IMR-90 (cell line): Measurements from ENCODE around the gene ACTN1. TPM values are rescaled to one million over a fixed set of nuclear protein-coding genes. Genes with fewer than 3 reads are reported as not detected.
"Not testable (repeated sequence)": the region's sequence is repeated elsewhere in the genome, so short reads cannot be mapped to it uniquely, and the experiment has no call there.

Experiments used
- ATAC-seq: fragments of 200-7000 bp; cut with Tn5 transposase; 2 replicates; pipeline ENCODE4 v1.9.1; 2020; ENCODE audit warnings: low read depth, mild to moderate bottlenecking, moderate library complexity
- BruUV-seq: library from RNA; stranded (reverse); fragments of 400-500 nt; replicated peaks from 2 replicates; lab custom pipeline; 2021; lab: Mats Ljungman, UMichigan
- CTCF ChIA-PET: fragments of 300-600 bp; formaldehyde crosslinking; extraction: SDS; loops from one replicate; lab custom pipeline; 2021; ENCODE audit warnings: antibody characterized with exemption; lab: Yijun Ruan, JAX
- POLR2A ChIA-PET: fragments of 300-600 bp; sonication (Branson Sonifier 250); formaldehyde crosslinking; loops from one replicate; lab custom pipeline; 2022; ENCODE audit warnings: antibody characterized with exemption; ENCODE audit not compliant: unreplicated experiment; lab: Charles Lee
- DNase-seq: peaks from one replicate; pipeline ENCODE4 v3.0.0; 2013
- H2AFZ ChIP-seq: replicated peaks from 2 replicates; pipeline ENCODE3; 2013; ENCODE audit warnings: low read length, mild to moderate bottlenecking; ENCODE audit not compliant: poor library complexity
- H2AK5ac ChIP-seq: 2 replicates; pipeline ENCODE4 v1.6.1; 2013; ENCODE audit warnings: low read depth, low read length, inconsistent platforms
- H2AK9ac ChIP-seq: replicated peaks from 2 replicates; pipeline ENCODE3; 2013; ENCODE audit warnings: mild to moderate bottlenecking, low read depth, low read length, moderate library complexity; ENCODE audit not compliant: poor library complexity
- H2BK120ac ChIP-seq: 2 replicates; pipeline ENCODE4 v1.6.1; 2013; ENCODE audit warnings: low read depth, low read length, inconsistent platforms
- H2BK15ac ChIP-seq: 3 replicates; pipeline ENCODE4 v1.6.1; 2013; ENCODE audit warnings: low read depth, low read length, inconsistent platforms
- H2BK20ac ChIP-seq: 2 replicates; pipeline ENCODE4 v1.6.1; 2013; ENCODE audit warnings: low read depth, mild to moderate bottlenecking, inconsistent platforms, low read length, moderate library complexity
- H2BK5ac ChIP-seq: 2 replicates; pipeline ENCODE4 v1.6.1; 2013; ENCODE audit warnings: mild to moderate bottlenecking, low read depth, low read length, inconsistent platforms; ENCODE audit not compliant: poor library complexity, severe bottlenecking
- H3K14ac ChIP-seq: replicated peaks from 2 replicates; pipeline ENCODE4 v1.6.1; 2013; ENCODE audit warnings: low read depth, low read length, inconsistent platforms
- H3K18ac ChIP-seq: 2 replicates; pipeline ENCODE4 v1.6.1; 2013; ENCODE audit warnings: low read depth, low read length, control low read depth
- H3K23ac ChIP-seq: 2 replicates; pipeline ENCODE4 v1.6.1; 2013; ENCODE audit warnings: low read depth, low read length, inconsistent platforms
- H3K27ac ChIP-seq: 2 replicates; pipeline ENCODE4 v1.5.1; 2013; ENCODE audit warnings: mild to moderate bottlenecking, control low read depth, low read length; ENCODE audit not compliant: insufficient read depth
- H3K27me3 ChIP-seq: 2 replicates; pipeline ENCODE4 v1.6.1; 2013; ENCODE audit warnings: low read length; ENCODE audit not compliant: control insufficient read depth, insufficient read depth
- H3K36me3 ChIP-seq: 2 replicates; pipeline ENCODE4 v1.6.1; 2013; ENCODE audit warnings: low read length, mixed read lengths; ENCODE audit not compliant: control insufficient read depth, insufficient read depth
- H3K4ac ChIP-seq: 2 replicates; pipeline ENCODE4 v1.6.1; 2013; ENCODE audit warnings: low read depth, low read length, inconsistent platforms
- H3K4me1 ChIP-seq: 2 replicates; pipeline ENCODE4 v1.6.1; 2013; ENCODE audit warnings: low read length, mixed read lengths; ENCODE audit not compliant: control insufficient read depth, insufficient read depth
- H3K4me2 ChIP-seq: 2 replicates; pipeline ENCODE4 v1.6.1; 2013; ENCODE audit warnings: low read depth, mild to moderate bottlenecking, control low read depth, low read length, moderate library complexity
- H3K4me3 ChIP-seq: 2 replicates; pipeline ENCODE4 v1.5.1; 2013; ENCODE audit warnings: low read depth, mild to moderate bottlenecking, control low read depth, low read length, moderate library complexity; ENCODE audit not compliant: insufficient read depth
- H3K56ac ChIP-seq: 2 replicates; pipeline ENCODE4 v1.6.1; 2013; ENCODE audit warnings: low read length, inconsistent platforms; ENCODE audit not compliant: insufficient read depth; ENCODE audit errors: extremely low read depth
- H3K79me1 ChIP-seq, 2 experiments: 2 replicates each; pipeline ENCODE4 v1.6.1; 2013; ENCODE audit warnings: low read length in 2 of 2, inconsistent platforms in 1 of 2, low read depth in 1 of 2
- H3K9ac ChIP-seq: 2 replicates; pipeline ENCODE4 v1.6.1; 2013; ENCODE audit warnings: low read depth, low read length, control low read depth
- H3K9me1 ChIP-seq: 2 replicates; pipeline ENCODE4 v1.6.1; 2013; ENCODE audit warnings: low read length, inconsistent platforms; ENCODE audit not compliant: insufficient read depth
- H3K9me3 ChIP-seq: 2 replicates; pipeline ENCODE4 v1.6.1; 2013; ENCODE audit warnings: low read length; ENCODE audit not compliant: control insufficient read depth, insufficient read depth
- H4K20me1 ChIP-seq: 2 replicates; pipeline ENCODE4 v1.6.1; 2013; ENCODE audit warnings: low read length, inconsistent platforms; ENCODE audit not compliant: insufficient read depth
- H4K5ac ChIP-seq: 2 replicates; pipeline ENCODE4 v1.6.1; 2013; ENCODE audit warnings: mild to moderate bottlenecking, low read depth, low read length, control low read depth
- H4K8ac ChIP-seq, 2 experiments: 2 replicates each; pipeline ENCODE4 v1.6.1; 2013; ENCODE audit warnings: low read depth in 2 of 2, low read length in 2 of 2, control low read depth in 1 of 2, inconsistent platforms in 1 of 2
- H4K91ac ChIP-seq: 2 replicates; pipeline ENCODE4 v1.6.1; 2013; ENCODE audit warnings: low read depth, low read length, inconsistent platforms; ENCODE audit not compliant: insufficient read depth
- BHLHE40 ChIP-seq: fragments of 150-350 bp; IDR thresholded peaks from 2 replicates; pipeline ENCODE4 v1.6.1; 2016; ENCODE audit warnings: mild to moderate bottlenecking, low read depth, low read length
- CHD1 ChIP-seq: IDR thresholded peaks from 2 replicates; pipeline ENCODE4 v1.6.1; 2012; ENCODE audit warnings: low read depth, low read length, improper control_type of control experiment
- ELK1 ChIP-seq: fragments of 150-350 bp; IDR thresholded peaks from 2 replicates; pipeline ENCODE4 v1.6.1; 2016; ENCODE audit warnings: low read depth, mild to moderate bottlenecking, low read length, moderate library complexity, borderline replicate concordance
- FOS ChIP-seq: fragments of 150-350 bp; IDR thresholded peaks from 2 replicates; pipeline ENCODE4 v1.6.1; 2016; ENCODE audit warnings: low read depth, low read length
- NFE2L2 ChIP-seq: fragments of 150-350 bp; IDR thresholded peaks from 2 replicates; pipeline ENCODE4 v1.6.1; 2016; ENCODE audit warnings: low read depth, mild to moderate bottlenecking, low read length
- POLR2A ChIP-seq: IDR thresholded peaks from 2 replicates; pipeline ENCODE4 v1.6.1; 2012; ENCODE audit warnings: mild to moderate bottlenecking, low read depth, low read length
- RFX5 ChIP-seq: IDR thresholded peaks from 2 replicates; pipeline ENCODE4 v1.8.0; 2012; ENCODE audit warnings: low read depth, mild to moderate bottlenecking, low read length, moderate library complexity
- WGBS, 2 experiments: methylation state at CpG; one replicate each; pipeline versions ENCODE4 v1.1.5 to v1.1.7; 2013; ENCODE audit warnings: missing lambda C conversion rate in 2 of 2; ENCODE audit not compliant: insufficient read length in 1 of 2; ENCODE audit errors: extremely low coverage in 2 of 2; 5-methylcytosine and 5-hydroxymethylcytosine counted together
- dilution Hi-C: fragments of 300-500 bp; cut with HindIII; formaldehyde crosslinking; loops from one replicate; pipeline ENCODE4 v1.14.3; 2018; ENCODE audit warnings: low sequenced_read_pairs; ENCODE audit not compliant: unreplicated experiment
- in situ Hi-C: fragments of 300-500 bp; cut with MboI; formaldehyde crosslinking; loops from 3 replicates; pipeline ENCODE4 v1.14.3; 2019; ENCODE audit warnings: low sequenced_read_pairs, inconsistent platforms, mixed read lengths
- intact Hi-C: fragments of 100-400 bp; cut with micrococcal nuclease; formaldehyde crosslinking; loops from 2 replicates; pipeline ENCODE4 v1.10.0; 2022
- polyA plus RNA-seq, 3 experiments: library from polyadenylated mRNA; depleted of rRNA; stranded (reverse); fragments of >200 nt; gene quantifications; 2 replicates each; pipeline ENCODE4 v1.2.3, GENCODE V29; 2012; ENCODE audit warnings: low replicate concordance in 1 of 3
- total RNA-seq: library from RNA; depleted of rRNA; stranded (reverse); fragments of >200 nt; gene quantifications from 2 replicates; pipeline ENCODE4 v1.2.3, GENCODE V29; 2012

ACTN1 gene
- total and polyA plus RNA-seq, 2 of the 4 experiments (the other 2 are of a cell fraction): 684 to 766 TPM

DNA sequence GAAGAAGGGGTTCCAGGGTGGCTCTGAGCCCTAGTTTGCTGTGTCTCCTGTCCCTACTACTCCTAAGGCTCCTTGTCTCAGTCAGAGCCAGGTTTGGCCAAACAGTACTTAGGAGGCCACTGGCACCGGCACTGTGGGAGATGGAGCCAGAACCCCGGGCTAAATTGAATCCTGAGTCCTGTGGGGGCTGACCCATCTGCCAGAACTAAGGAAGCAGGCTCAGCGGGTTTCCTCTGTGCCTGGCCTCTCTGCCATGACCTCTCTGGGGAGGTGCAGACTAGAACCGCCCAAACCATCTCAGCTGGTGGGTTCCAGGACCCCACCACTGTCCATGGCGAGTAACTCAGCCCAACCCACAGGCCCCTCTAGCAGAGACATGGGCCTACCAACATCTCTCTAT, 5.5 kb downstream of the ACTN1 start:
- H3K9me3 ChIP-seq: no peaks in the 10 kb centered on the region
- ATAC-seq (no peak), DNase-seq (no peak)
- H3K4me2 ChIP-seq: peak overlapping the region; percentile 7; the same call in 1 of the 2 replicates
- H4K91ac ChIP-seq: no peak overlapping the region
- no peak overlapping the region for H4K5ac ChIP-seq
- in situ Hi-C loops: no loop called here
- H3K9me1 ChIP-seq: peaks cover 48% of the 10 kb centered on the region
- ChIA-PET POLR2A (no interaction called here), CTCF (no interaction called here)
- dilution Hi-C loops: no loop called here
- no peak overlapping the region for H2BK15ac ChIP-seq
- peaks cover 62% of the 10 kb centered on the region for H3K36me3 ChIP-seq
- peak overlapping the region; percentile 59; the same call in 1 of the 2 replicates for H3K27ac ChIP-seq
- H2BK5ac ChIP-seq: peak overlapping the region; percentile 85
- WGBS, 2 experiments: 100% methylated on average over 2 of the region's 5 CpGs; no CpG with 5 or more reads in 1 of the 2 experiments
- peaks cover 89% of the 10 kb centered on the region for H4K20me1 ChIP-seq
- H2AK5ac ChIP-seq: no peak overlapping the region; the same call in 1 of the 2 replicates
- H3K4ac ChIP-seq: peak overlapping the region; percentile 45
- BruUV-seq: no TSS peak
- peaks cover 64% of the 10 kb centered on the region for H3K4me1 ChIP-seq
- H3K56ac ChIP-seq: no peak overlapping the region
- H2BK20ac ChIP-seq: no peak overlapping the region
- no peak overlapping the region for H2BK120ac ChIP-seq
- H2AK9ac ChIP-seq: peak overlapping the region; percentile 8
- H3K18ac ChIP-seq: peak overlapping the region; percentile 9; the same call in 1 of the 2 replicates
- no peak for TF ChIP-seq CHD1
- no peak for TF ChIP-seq ELK1
- TF ChIP-seq FOS: no peak
- no peak for TF ChIP-seq RFX5
- no peak for TF ChIP-seq BHLHE40
- no peak for TF ChIP-seq POLR2A
- TF ChIP-seq NFE2L2: no peak
- H3K23ac ChIP-seq: peak overlapping the region; percentile 54; the same call in 1 of the 2 replicates
- peak overlapping the region; percentile 6 for H2AFZ ChIP-seq
- no peak overlapping the region for H3K4me3 ChIP-seq
- H3K27me3 ChIP-seq: no peaks in the 10 kb centered on the region
- peaks cover 0 to 72% of the 10 kb centered on the region in 2 experiments; a peak in 2 of 4 replicates for H3K79me1 ChIP-seq
- intact Hi-C loops: no loop called here
- H4K8ac ChIP-seq: peak overlapping the region in 1 of 2 experiments; percentile 50; a peak in 1 of 4 replicates
- H3K14ac ChIP-seq: peak overlapping the region; percentile 48; the same call in 1 of the 2 replicates
- 0 out of 2 replicates have a peak overlapping the region, but pooled peaks have one; percentile 12 for H3K9ac ChIP-seq

- H3K27me3 ChIP-seq, DNase-seq, in situ Hi-C loops, H3K9me3 ChIP-seq, H2BK20ac ChIP-seq, CTCF ChIA-PET, H2AFZ ChIP-seq, dilution Hi-C loops, intact Hi-C loops, POLR2A ChIA-PET, BruUV-seq, H3K9ac ChIP-seq, H2AK9ac ChIP-seq, ATAC-seq, H3K4me3 ChIP-seq, H2BK15ac ChIP-seq, H3K56ac ChIP-seq: not testable (repeated sequence)
- H2BK120ac ChIP-seq: peak overlapping the region; percentile 74
- H3K4ac ChIP-seq: peak overlapping the region; percentile 74
- H4K20me1 ChIP-seq: peaks cover 94% of the 10 kb centered on the region
- peaks cover 63% of the 10 kb centered on the region for H3K36me3 ChIP-seq
- peak overlapping the region; percentile 84; the same call in 1 of the 2 replicates for H3K14ac ChIP-seq
- peaks cover 0 to 77% of the 10 kb centered on the region in 2 experiments; a peak in 2 of 4 replicates for H3K79me1 ChIP-seq
- peaks cover 52% of the 10 kb centered on the region for H3K9me1 ChIP-seq
- H2AK5ac ChIP-seq: peak overlapping the region; percentile 62
- peak overlapping the region; percentile 48 for H3K18ac ChIP-seq
- peak overlapping the region in 1 of 2 experiments; percentile 54; a peak in 1 of 4 replicates for H4K8ac ChIP-seq
- H4K5ac ChIP-seq: peak overlapping the region; percentile 53
- H3K4me1 ChIP-seq: peaks cover 67% of the 10 kb centered on the region
- H4K91ac ChIP-seq: peak overlapping the region; percentile 43; the same call in 1 of the 2 replicates
- H3K23ac ChIP-seq: peak overlapping the region; percentile 78
- H3K27ac ChIP-seq: peak overlapping the region; percentile 88
- H2BK5ac ChIP-seq: peak overlapping the region; percentile 85
- WGBS, 2 experiments: no CpG with 5 or more reads among the region's 6 CpGs
- H3K4me2 ChIP-seq: 0 out of 2 replicates have a peak overlapping the region, but pooled peaks have one; percentile 5
Observed at GRCh38 chr14:68973219-68973565, 5.9 kb downstream of the ACTN1 start.
